Neural cell (in vitro differentiated cells): ENCODE results near the gene AGBL4. TPM values are rescaled to one million over a fixed set of nuclear protein-coding genes. Genes with fewer than 3 reads are reported as not detected.

Source experiments
- H2AFZ ChIP-seq: fragments of 200-600, 300-800 bp; sonication (generic), shearing (Covaris generic); 2 replicates; pipeline ENCODE4 v1.6.0; 2014; ENCODE audit warnings: low read depth, mild to moderate bottlenecking, antibody characterized with exemption, low read length, moderate library complexity
- H3F3A ChIP-seq: fragments of 200-600 bp; shearing (Covaris generic); 2 replicates; pipeline ENCODE4 v1.6.1; 2016; ENCODE audit warnings: mild to moderate bottlenecking, moderate library complexity, mixed read lengths, antibody characterized with exemption, low read length; ENCODE audit not compliant: insufficient read depth, poor library complexity, severe bottlenecking
- H3K27ac ChIP-seq: fragments of 200-600, 300-800 bp; sonication (generic), shearing (Covaris generic); 2 replicates; pipeline ENCODE4 v1.5.1; 2014; ENCODE audit warnings: mild to moderate bottlenecking, low read length, moderate library complexity
- H3K27me3 ChIP-seq: fragments of 300-800, 200-600 bp; sonication (generic), shearing (Covaris generic); 2 replicates; pipeline ENCODE4 v1.6.0; 2014; ENCODE audit warnings: mild to moderate bottlenecking, low read depth, low read length, moderate library complexity; ENCODE audit not compliant: insufficient read depth
- H3K36me3 ChIP-seq: fragments of 300-800, 200-600 bp; sonication (generic), shearing (Covaris generic); 2 replicates; pipeline ENCODE4 v1.5.1; 2014; ENCODE audit warnings: mild to moderate bottlenecking, antibody characterized with exemption, low read length, moderate library complexity; ENCODE audit not compliant: insufficient read depth
- H3K4me2 ChIP-seq: fragments of 300-800, 200-600 bp; sonication (generic), shearing (Covaris generic); 2 replicates; pipeline ENCODE4 v1.6.0; 2014; ENCODE audit warnings: mild to moderate bottlenecking, low read length
- H3K4me3 ChIP-seq: fragments of 300-800, 200-600 bp; sonication (generic), shearing (Covaris generic); 2 replicates; pipeline ENCODE4 v1.5.1; 2014; ENCODE audit warnings: mild to moderate bottlenecking, low read length, moderate library complexity
- H3K79me2 ChIP-seq: fragments of 200-600 bp; shearing (Covaris generic); replicated peaks from 2 replicates; pipeline ENCODE4 v1.6.0; 2014; ENCODE audit warnings: mild to moderate bottlenecking, low read length, moderate library complexity; ENCODE audit not compliant: insufficient read depth
- H3K9ac ChIP-seq: fragments of 300-800, 200-600 bp; sonication (generic), shearing (Covaris generic); 2 replicates; pipeline ENCODE4 v1.6.1; 2016; ENCODE audit warnings: mild to moderate bottlenecking, low read length, mixed read lengths
- H3K9me2 ChIP-seq: fragments of 200-600 bp; shearing (Covaris generic); 2 replicates; pipeline ENCODE4 v1.6.1; 2016; ENCODE audit warnings: mild to moderate bottlenecking, low read length, mixed read lengths; ENCODE audit not compliant: insufficient read depth
- H3K9me3 ChIP-seq: fragments of 200-600, 300-800 bp; sonication (generic), shearing (Covaris generic); 2 replicates; pipeline ENCODE4 v1.6.1; 2016; ENCODE audit warnings: mild to moderate bottlenecking, mixed run types, low read length, moderate library complexity, mixed read lengths
- H4K20me1 ChIP-seq: fragments of 200-600 bp; shearing (Covaris generic); 2 replicates; pipeline ENCODE4 v1.6.1; 2016; ENCODE audit warnings: mild to moderate bottlenecking, mixed run types; ENCODE audit not compliant: insufficient read depth
- EP300 ChIP-seq: fragments of 450-650 bp; conservative IDR thresholded peaks from 2 replicates; pipeline ENCODE4 v1.6.1; 2014; ENCODE audit warnings: antibody characterized with exemption, mild to moderate bottlenecking, moderate library complexity; ENCODE audit not compliant: poor library complexity, severe bottlenecking
- EZH2 ChIP-seq: fragments of 200-600, 300-800 bp; shearing (Covaris generic), sonication (generic); IDR thresholded peaks from 2 replicates; pipeline ENCODE4 v1.6.1; 2014; ENCODE audit warnings: antibody characterized with exemption, low read length, borderline replicate concordance, mild to moderate bottlenecking; ENCODE audit not compliant: insufficient read depth, poor library complexity, severe bottlenecking
- MXI1 ChIP-seq: fragments of 450-650 bp; conservative IDR thresholded peaks from 2 replicates; pipeline ENCODE4 v1.6.1; 2014; ENCODE audit warnings: antibody characterized with exemption, mild to moderate bottlenecking; ENCODE audit not compliant: poor library complexity, severe bottlenecking
- POLR2AphosphoS5 ChIP-seq: IDR thresholded peaks from 2 replicates; pipeline ENCODE4 v1.6.1; 2012
- RAD21 ChIP-seq: fragments of 450-650 bp; conservative IDR thresholded peaks from 2 replicates; pipeline ENCODE4 v1.6.1; 2014; ENCODE audit warnings: antibody characterized with exemption, mild to moderate bottlenecking, moderate library complexity
- REST ChIP-seq: IDR thresholded peaks from 2 replicates; pipeline ENCODE4 v1.6.1; 2012; ENCODE audit warnings: borderline replicate concordance
- SMC3 ChIP-seq: fragments of 450-650 bp; conservative IDR thresholded peaks from 2 replicates; pipeline ENCODE4 v1.6.1; 2014; ENCODE audit warnings: antibody characterized with exemption, mild to moderate bottlenecking, moderate library complexity; ENCODE audit not compliant: poor library complexity
- TAF1 ChIP-seq: IDR thresholded peaks from 2 replicates; pipeline ENCODE4 v1.6.1; 2012; ENCODE audit warnings: low read depth
- polyA plus RNA-seq: library from polyadenylated mRNA; depleted of rRNA; stranded (reverse); fragments of >200 nt; gene quantifications from 2 replicates; pipeline ENCODE4 v1.2.3, GENCODE V29; 2014
- TF ChIP-seq, protein P1 (sequence below): fragments of 450-650 bp; IDR thresholded peaks from 2 replicates; pipeline ENCODE4 v1.5.1; 2014; ENCODE audit warnings: antibody characterized with exemption, mild to moderate bottlenecking, moderate library complexity; ENCODE audit not compliant: poor library complexity, severe bottlenecking

Gene AGBL4
- polyA plus RNA-seq, 1 donor from 2014 or later: 1.3 TPM

DNA sequence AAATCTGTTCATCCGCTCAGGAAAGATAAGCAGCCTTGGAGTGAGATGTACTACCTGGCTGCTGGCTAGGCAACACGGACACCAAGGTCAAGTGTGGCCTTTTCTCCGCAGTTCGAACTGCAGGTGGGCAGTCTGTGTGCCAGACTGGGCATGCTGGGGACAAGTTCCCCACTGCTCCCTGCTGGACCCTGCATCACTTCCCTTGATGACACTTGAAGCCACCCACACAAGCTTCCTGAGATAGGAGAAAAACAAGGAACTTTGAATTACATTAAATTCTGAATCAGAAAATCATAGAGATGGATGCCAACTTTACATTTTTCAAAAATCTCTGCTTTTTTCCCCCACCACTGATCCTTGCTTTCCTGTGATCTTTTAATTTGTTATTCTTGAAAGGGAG is 1285.4 kb downstream of the AGBL4 start:
- Histone ChIP-seq H3F3A (no peaks in the 10 kb centered on the region), H3K4me3 (no peak overlapping the region), H3K36me3 (peaks cover 9% of the 10 kb centered on the region), H3K4me2 (no peak overlapping the region), H3K79me2 (no peaks in the 10 kb centered on the region), H2AFZ (no peak overlapping the region), H4K20me1 (no peaks in the 10 kb centered on the region), H3K9me3 (no peaks in the 10 kb centered on the region), H3K9ac (no peak overlapping the region), H3K27me3 (no peaks in the 10 kb centered on the region), H3K9me2 (no peaks in the 10 kb centered on the region), H3K27ac (no peak overlapping the region)
- TF ChIP-seq POLR2AphosphoS5: no peak

DNA sequence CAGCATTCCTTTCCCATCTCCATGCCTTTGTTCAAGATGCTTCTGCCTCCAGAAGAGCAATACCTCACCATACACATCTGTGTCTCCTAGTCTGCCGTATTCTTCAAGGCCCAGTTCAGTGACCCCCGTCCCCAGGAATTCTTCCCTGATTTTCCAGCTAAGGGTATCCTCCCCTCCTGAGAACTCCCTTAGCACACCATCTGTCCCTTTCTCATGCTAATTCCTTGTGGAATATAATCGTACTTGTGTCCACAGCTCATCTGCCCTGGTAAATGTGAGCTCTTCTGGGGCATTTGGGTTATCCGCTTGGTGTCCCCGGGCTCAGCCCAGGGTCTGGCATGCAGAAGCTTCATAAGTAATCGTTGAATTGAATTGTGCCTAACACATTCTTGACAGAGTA is 1288.0 kb downstream of the AGBL4 start:
- H3K79me2 ChIP-seq: no peaks in the 10 kb centered on the region
- TF ChIP-seq POLR2AphosphoS5 (no peak), EP300 (no peak), MXI1 (no peak), REST (no peak), TAF1 (no peak), EZH2 (no peak), SMC3 (no peak), RAD21 (no peak)
- TF ChIP-seq, protein P1, sequence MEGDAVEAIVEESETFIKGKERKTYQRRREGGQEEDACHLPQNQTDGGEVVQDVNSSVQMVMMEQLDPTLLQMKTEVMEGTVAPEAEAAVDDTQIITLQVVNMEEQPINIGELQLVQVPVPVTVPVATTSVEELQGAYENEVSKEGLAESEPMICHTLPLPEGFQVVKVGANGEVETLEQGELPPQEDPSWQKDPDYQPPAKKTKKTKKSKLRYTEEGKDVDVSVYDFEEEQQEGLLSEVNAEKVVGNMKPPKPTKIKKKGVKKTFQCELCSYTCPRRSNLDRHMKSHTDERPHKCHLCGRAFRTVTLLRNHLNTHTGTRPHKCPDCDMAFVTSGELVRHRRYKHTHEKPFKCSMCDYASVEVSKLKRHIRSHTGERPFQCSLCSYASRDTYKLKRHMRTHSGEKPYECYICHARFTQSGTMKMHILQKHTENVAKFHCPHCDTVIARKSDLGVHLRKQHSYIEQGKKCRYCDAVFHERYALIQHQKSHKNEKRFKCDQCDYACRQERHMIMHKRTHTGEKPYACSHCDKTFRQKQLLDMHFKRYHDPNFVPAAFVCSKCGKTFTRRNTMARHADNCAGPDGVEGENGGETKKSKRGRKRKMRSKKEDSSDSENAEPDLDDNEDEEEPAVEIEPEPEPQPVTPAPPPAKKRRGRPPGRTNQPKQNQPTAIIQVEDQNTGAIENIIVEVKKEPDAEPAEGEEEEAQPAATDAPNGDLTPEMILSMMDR: no peak
- H4K20me1 ChIP-seq: no peaks in the 10 kb centered on the region
- peaks cover 9% of the 10 kb centered on the region for H3K36me3 ChIP-seq
- no peaks in the 10 kb centered on the region for H3K9me2 ChIP-seq
- no peak overlapping the region for H3K27ac ChIP-seq
- no peak overlapping the region for H2AFZ ChIP-seq
- no peaks in the 10 kb centered on the region for H3K27me3 ChIP-seq
- H3K9ac ChIP-seq: no peak overlapping the region
- H3K4me2 ChIP-seq: no peak overlapping the region
- H3K4me3 ChIP-seq: no peak overlapping the region
- no peaks in the 10 kb centered on the region for H3K9me3 ChIP-seq
- H3F3A ChIP-seq: no peaks in the 10 kb centered on the region
